AG08396 (cell line): ENCODE measurements around the gene ZAR1.

ENCODE experiments used
- DNase-seq: peaks from one replicate; pipeline ENCODE4 v3.0.0; 2012; ENCODE audit warnings: low spot score, mixed read lengths

The ZAR1 gene

GRCh38 chr4:48490680-48491513, 845 bp downstream of the ZAR1 start:
- DNase-seq, result no peak

DNA sequence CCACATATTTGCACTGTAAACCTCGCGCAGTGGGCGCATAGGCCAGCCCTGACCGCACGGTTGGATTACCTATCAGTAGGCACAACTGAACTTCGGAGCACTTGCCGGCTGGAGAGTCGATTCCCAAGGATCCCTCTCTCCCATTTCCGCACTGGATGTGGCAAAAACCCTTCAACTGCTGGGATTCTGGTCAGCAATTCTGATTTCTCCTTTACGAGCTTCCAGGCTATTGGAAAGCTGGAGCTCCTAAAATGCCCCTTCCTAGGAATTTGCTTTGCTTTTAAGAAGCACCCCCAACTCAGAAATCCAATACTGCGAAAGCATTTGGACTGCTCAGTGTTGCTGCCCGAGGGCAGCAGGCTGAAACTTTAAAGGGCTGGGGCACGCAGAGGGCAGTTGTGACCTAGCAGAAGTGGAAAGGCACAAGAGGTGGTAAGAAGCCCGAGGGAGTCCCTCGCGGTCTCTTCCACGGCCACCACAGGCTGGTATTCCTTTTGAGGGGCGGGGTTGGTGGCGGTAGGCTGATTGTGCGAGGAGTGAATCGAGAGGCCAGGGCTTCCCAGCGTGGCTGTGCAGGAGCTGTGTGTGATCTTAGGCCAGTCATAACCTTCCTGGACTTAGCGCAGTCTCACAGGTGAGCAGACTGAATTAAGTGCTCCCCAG, 1.6 kb downstream of the ZAR1 start:
- DNase-seq, result no peak

DNA sequence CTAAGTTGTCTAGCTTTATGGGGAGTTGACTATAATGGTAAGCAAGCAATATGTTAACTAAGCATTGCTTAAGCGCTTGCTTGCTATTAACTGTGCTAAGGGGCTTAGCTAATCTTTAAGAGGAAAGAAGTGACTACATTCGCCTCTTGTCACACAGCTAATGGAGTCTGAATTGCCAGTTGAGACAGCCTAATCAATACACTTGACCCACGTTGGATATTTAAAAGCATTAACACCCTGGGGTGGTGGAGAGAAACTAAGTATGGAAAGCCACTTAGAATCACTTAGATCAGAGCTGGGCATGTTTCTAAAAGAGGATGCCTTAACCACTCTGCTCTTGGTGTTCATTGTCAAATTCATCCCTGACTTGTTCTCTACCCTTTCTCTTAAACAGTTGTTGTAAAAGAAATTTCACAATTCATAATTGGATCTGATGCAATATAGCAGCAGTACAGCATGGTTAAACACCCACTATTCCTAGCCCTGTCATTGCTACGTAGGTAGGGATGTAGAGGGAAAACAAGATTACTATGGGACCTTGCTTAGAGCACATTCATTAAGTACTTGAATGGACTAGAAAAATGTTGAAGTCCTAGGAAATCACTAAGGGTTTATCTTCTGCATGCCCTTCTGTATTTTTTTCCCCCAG, 3.5 kb downstream of the ZAR1 start:
- no peak for DNase-seq

DNA sequence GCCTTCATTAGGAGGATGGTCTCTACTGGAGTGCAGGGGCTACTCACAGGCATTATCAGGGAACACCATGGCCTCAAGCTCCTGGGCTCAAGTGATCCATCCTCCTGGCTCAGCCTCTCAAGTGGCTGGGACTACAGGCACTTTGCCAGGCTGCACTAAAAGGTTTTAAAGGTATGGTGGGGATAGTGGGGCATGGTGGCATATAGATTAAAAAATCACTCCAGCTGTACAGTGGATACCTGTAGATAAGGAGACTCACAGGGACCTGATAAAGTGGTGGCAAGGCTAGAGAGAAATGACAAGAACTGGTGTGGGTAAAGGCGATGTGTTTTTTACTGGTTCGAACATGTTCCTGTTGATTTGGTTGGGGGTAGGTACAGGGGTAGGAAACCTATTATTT, 5.9 kb downstream of the ZAR1 start:
- DNase-seq, result no peak

GRCh38 chr4:48498895-48499294, 8.8 kb downstream of the ZAR1 start:
- DNase-seq, result no peak

DNA sequence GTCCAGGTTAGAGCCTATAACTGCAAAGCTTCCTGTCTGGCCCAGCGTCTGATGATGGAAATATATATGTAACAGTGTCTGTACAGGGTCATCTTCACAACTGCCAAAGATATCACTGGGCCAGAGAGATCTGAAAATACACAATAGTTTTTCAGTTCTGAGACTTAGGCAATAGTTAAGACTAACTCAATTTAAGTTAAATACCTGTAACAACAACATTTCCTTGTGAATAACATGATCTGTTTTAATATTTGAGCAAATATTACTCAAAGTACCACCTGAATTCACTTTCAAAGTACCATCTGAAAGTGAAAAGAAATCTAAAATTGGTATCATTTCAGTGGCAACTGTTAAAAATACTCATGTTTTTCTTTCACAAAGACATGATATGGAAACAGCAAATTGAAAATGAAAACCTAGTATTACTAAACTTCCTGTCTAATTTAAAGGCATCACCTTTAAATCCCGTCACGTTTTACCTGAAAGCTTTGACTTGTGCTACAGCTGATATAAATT, 9.6 kb downstream of the ZAR1 start:
- DNase-seq, result no peak

DNA sequence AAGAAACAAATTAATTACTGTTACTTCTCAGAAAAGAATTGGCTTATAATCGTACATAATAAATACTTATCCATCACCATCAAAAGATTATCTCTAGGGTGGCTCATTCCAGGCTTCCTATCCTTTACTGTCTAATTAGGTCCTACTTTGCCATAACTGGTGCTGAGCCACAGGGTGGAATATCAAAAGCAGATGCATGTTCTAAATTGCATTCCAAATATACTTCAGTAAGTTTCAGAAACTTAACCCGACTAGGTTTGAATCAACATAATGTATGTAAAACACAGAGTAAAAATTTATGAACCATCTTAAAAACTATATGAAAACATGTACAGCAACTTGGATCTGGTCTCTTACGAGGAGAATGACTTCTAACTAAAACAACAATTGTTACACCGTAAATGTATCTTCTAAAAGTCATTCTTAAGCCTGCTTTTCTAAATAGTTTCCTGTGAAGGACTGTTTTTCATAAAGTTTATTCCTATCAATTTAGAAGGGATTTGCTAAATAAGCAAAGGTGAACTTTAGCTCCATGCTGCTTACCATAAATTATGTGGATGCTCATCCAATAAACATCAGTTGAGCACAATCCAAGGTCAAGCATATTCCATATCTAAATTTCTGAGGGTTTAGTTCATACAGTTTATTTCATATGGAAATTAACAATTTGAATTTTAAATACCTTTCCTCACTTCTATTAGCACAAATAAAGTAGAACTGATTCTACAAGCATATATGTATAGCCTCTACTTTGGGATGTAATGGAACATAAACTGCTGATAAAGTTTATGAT, 13.4 kb downstream of the ZAR1 start:
- no peak for DNase-seq

- no peak for DNase-seq
Observed at GRCh38 chr4:48504026-48504330, 13.9 kb downstream of the ZAR1 start.

GRCh38 chr4:48504352-48504751, 14.3 kb downstream of the ZAR1 start:
- no peak for DNase-seq

- no peak for DNase-seq
Observed at GRCh38 chr4:48506716-48507115, 16.7 kb downstream of the ZAR1 start.

DNA sequence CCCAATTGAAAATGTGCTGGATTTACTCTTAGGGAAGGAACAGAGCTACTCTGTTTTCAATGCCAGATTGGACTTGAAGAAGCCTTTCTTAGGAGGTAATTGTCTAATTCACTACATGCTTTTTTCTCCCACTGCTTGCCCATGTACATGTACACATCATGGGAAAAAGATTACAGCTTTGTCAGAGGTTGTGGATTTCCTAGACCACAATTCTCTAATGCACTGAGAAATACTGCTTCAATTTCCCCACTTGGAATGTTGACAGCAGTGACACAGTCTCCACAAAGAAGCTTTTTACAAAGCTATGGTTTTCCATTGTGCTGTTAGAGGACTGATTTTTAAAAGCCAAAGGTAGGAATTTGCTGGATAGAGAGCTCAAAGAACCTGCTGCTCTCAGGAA, 19.5 kb downstream of the ZAR1 start:
- DNase-seq, result no peak

DNA sequence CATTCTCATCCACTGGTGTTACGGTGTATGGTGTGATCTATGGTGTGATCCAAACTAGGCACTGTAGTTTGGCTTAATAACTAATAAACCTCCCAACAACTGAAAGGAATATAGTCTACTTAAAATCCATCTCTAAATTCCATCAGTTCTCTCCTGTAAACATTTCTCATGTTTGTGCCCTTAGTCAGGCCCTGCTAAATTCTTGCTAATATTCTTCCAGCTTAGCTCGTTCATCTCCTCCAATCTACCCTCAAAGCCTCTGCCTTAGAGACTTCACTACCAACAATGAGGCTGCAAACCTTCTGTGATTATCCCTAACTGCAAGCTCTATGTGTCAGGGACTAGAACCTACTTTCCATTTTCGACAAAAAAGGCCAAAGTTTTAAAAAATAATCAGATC, 28.1 kb downstream of the ZAR1 start:
- peak; percentile 23 for DNase-seq

DNA sequence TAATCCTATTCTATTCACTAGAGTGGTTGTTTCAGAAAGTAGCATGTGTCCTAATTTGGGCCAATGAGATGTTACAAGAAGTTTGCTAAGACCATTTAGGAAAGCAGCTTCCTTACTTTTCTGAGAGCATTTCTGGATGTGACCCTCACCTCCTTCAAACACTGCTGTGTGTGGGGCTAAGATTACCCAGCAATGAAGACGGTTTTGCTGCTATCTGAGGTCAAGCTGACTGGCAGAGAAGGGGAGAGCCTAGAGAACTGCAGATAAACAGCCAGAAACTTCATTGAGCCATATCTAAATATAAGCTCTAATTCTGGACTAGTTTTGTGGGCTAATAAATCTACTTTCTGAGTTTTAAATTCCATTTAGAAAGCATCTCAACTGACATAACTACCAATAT, 36.4 kb downstream of the ZAR1 start:
- no peak for DNase-seq

GRCh38 chr4:48538358-48538757, 48.3 kb downstream of the ZAR1 start:
- no peak for DNase-seq

DNA sequence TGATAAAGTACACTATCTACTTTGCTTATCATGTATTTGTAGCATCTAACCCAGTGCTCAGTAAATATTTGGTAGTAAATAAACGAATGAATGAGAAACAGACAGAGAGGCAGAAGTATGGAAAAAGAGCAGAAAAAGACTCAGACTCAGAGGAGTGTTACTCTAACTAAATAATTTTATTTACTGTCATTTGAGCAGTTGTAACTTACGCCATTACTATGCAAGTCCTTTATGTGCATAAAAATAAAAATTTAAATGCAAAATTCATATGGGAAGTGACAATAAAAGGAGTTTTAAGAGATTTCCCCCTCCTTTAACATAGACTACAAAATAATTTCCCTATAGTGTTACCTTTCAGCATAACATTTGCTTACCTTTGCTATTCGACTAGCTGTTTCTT, 49.5 kb downstream of the ZAR1 start:
- no peak for DNase-seq

GRCh38 chr4:48542888-48543287, 52.8 kb downstream of the ZAR1 start:
- DNase-seq, result no peak

- no peak for DNase-seq
Observed at GRCh38 chr4:48543796-48544195, 53.7 kb downstream of the ZAR1 start.
